H9 (cell line): ENCODE results near the gene EPB41L4A. TPM values are rescaled to one million over a fixed set of nuclear protein-coding genes. Genes with fewer than 3 reads are reported as not detected.

Experiments used
- DNase-seq: peaks from one replicate; pipeline ENCODE4 v3.0.0-alpha.2; 2017
- H2AFZ ChIP-seq: one replicate; pipeline ENCODE4 v1.6.1; 2013; ENCODE audit warnings: mild to moderate bottlenecking, low read length, control low read depth, moderate library complexity
- H2AK5ac ChIP-seq: 2 replicates; pipeline ENCODE4 v1.6.1; 2013; ENCODE audit warnings: low read length, control low read depth, mixed read lengths; ENCODE audit not compliant: insufficient read length
- H2BK120ac ChIP-seq: one replicate; pipeline ENCODE4 v1.6.1; 2013; ENCODE audit warnings: low read depth, mild to moderate bottlenecking, low read length, control low read depth, inconsistent platforms; ENCODE audit not compliant: poor library complexity, severe bottlenecking
- H2BK12ac ChIP-seq: 2 replicates; pipeline ENCODE4 v1.6.1; 2013; ENCODE audit warnings: low read length, control low read depth, mixed read lengths, low read depth; ENCODE audit not compliant: insufficient read length
- H2BK15ac ChIP-seq: 2 replicates; pipeline ENCODE4 v1.6.1; 2013; ENCODE audit warnings: low read depth, low read length, control low read depth
- H2BK20ac ChIP-seq: one replicate; pipeline ENCODE4 v1.6.1; 2013; ENCODE audit warnings: low read depth, mild to moderate bottlenecking, low read length, control low read depth, inconsistent platforms; ENCODE audit not compliant: poor library complexity, severe bottlenecking
- H2BK5ac ChIP-seq: 2 replicates; pipeline ENCODE4 v1.6.1; 2013; ENCODE audit warnings: low read length, control low read depth, mixed read lengths; ENCODE audit not compliant: insufficient read length
- H3K14ac ChIP-seq: 2 replicates; pipeline ENCODE4 v1.6.1; 2013; ENCODE audit warnings: low read length, control low read depth; ENCODE audit not compliant: insufficient read depth
- H3K18ac ChIP-seq: 2 replicates; pipeline ENCODE4 v1.6.1; 2013; ENCODE audit warnings: low read depth, mild to moderate bottlenecking, mixed read lengths, low read length, control low read depth; ENCODE audit not compliant: insufficient read length
- H3K23ac ChIP-seq: 2 replicates; pipeline ENCODE4 v1.6.1; 2013; ENCODE audit warnings: low read length, control low read depth, mixed read lengths, low read depth; ENCODE audit not compliant: insufficient read length
- H3K23me2 ChIP-seq: 2 replicates; pipeline ENCODE4 v1.6.1; 2013; ENCODE audit warnings: low read depth, mild to moderate bottlenecking, mixed read lengths, low read length, control low read depth; ENCODE audit not compliant: insufficient read length, poor library complexity, severe bottlenecking
- H3K27ac ChIP-seq: 2 replicates; pipeline ENCODE4 v1.5.1; 2013; ENCODE audit warnings: low read length, control low read depth, mixed read lengths, low read depth; ENCODE audit not compliant: insufficient read length
- H3K27me3 ChIP-seq: 2 replicates; pipeline ENCODE4 v1.6.1; 2013; ENCODE audit warnings: low read length, control low read depth, inconsistent platforms; ENCODE audit not compliant: insufficient read depth
- H3K4ac ChIP-seq: 2 replicates; pipeline ENCODE4 v1.6.1; 2013; ENCODE audit warnings: low read depth, mild to moderate bottlenecking, control low read depth, inconsistent platforms, low read length, moderate library complexity
- H3K4me1 ChIP-seq: 2 replicates; pipeline ENCODE4 v1.6.1; 2013; ENCODE audit warnings: low read length, control low read depth, inconsistent platforms; ENCODE audit not compliant: insufficient read depth
- H3K4me2 ChIP-seq: 2 replicates; pipeline ENCODE4 v1.6.1; 2013; ENCODE audit warnings: low read length, control low read depth, mixed read lengths; ENCODE audit not compliant: insufficient read length, insufficient read depth
- H3K56ac ChIP-seq: 2 replicates; pipeline ENCODE4 v1.6.1; 2013; ENCODE audit warnings: low read depth, mild to moderate bottlenecking, mixed read lengths, low read length, control low read depth; ENCODE audit not compliant: insufficient read length
- H3K79me1 ChIP-seq: 2 replicates; pipeline ENCODE4 v1.6.1; 2013; ENCODE audit warnings: low read depth, mild to moderate bottlenecking, moderate library complexity, low read length, control low read depth, inconsistent platforms; ENCODE audit not compliant: insufficient read depth, poor library complexity, severe bottlenecking
- H3K79me2 ChIP-seq: 2 replicates; pipeline ENCODE4 v1.6.1; 2013; ENCODE audit warnings: low read length, control low read depth, inconsistent platforms; ENCODE audit not compliant: insufficient read depth
- H3K9ac ChIP-seq: 2 replicates; pipeline ENCODE4 v1.6.1; 2013; ENCODE audit warnings: low read length, control low read depth, mixed read lengths; ENCODE audit not compliant: insufficient read length; ENCODE audit errors: extremely low read depth
- H3K9me3 ChIP-seq: one replicate; pipeline ENCODE4 v1.6.1; 2013; ENCODE audit warnings: low read depth, low read length, inconsistent platforms; ENCODE audit not compliant: control insufficient read depth
- H3T11ph ChIP-seq: one replicate; pipeline ENCODE4 v1.6.1; 2013; ENCODE audit warnings: mild to moderate bottlenecking, low read length, control low read depth, inconsistent platforms
- H4K20me1 ChIP-seq: one replicate; pipeline ENCODE4 v1.6.1; 2013; ENCODE audit not compliant: control insufficient read depth, insufficient read length, insufficient read depth
- H4K5ac ChIP-seq: 2 replicates; pipeline ENCODE4 v1.6.1; 2013; ENCODE audit warnings: low read depth, mild to moderate bottlenecking, mixed read lengths, low read length, control low read depth; ENCODE audit not compliant: insufficient read length
- H4K8ac ChIP-seq: replicated peaks from 2 replicates; pipeline ENCODE4 v1.6.1; 2013; ENCODE audit warnings: low read length, control low read depth, mixed read lengths, low read depth; ENCODE audit not compliant: insufficient read length
- H4K91ac ChIP-seq: 2 replicates; pipeline ENCODE4 v1.6.1; 2013; ENCODE audit warnings: low read depth, mild to moderate bottlenecking, moderate library complexity, mixed read lengths, low read length, control low read depth; ENCODE audit not compliant: insufficient read length
- H3K27ac Mint-ChIP-seq, 3 experiments: 2 replicates in 2 of 3; 3 replicates in 1 of 3; pipeline ENCODE4 v1.8.0; 2020 to 2021; ENCODE audit warnings: mixed read lengths in 3 of 3, mild to moderate bottlenecking in 1 of 3, moderate library complexity in 1 of 3
- H3K27me3 Mint-ChIP-seq: 2 replicates; pipeline ENCODE4 v1.8.0; 2021; ENCODE audit warnings: low read depth, mild to moderate bottlenecking, moderate library complexity, mixed read lengths
- H3K36me3 Mint-ChIP-seq, 3 experiments: 2 replicates in 2 of 3; 3 replicates in 1 of 3; pipeline ENCODE4 v1.8.0; 2020 to 2021; ENCODE audit warnings: low read depth in 3 of 3, mixed read lengths in 3 of 3; ENCODE audit not compliant: insufficient read depth in 1 of 3
- H3K4me1 Mint-ChIP-seq, 2 experiments: 2 replicates each; pipeline ENCODE4 v1.8.0; 2020; ENCODE audit warnings: mixed read lengths in 2 of 2
- H3K4me3 Mint-ChIP-seq, 2 experiments: 2 replicates in 1 of 2; 3 replicates in 1 of 2; pipeline ENCODE4 v1.8.0; 2020 to 2021; ENCODE audit warnings: mild to moderate bottlenecking in 2 of 2, mixed read lengths in 2 of 2, moderate library complexity in 1 of 2
- H3K9me3 Mint-ChIP-seq, 2 experiments: 2 replicates in 1 of 2; 3 replicates in 1 of 2; pipeline ENCODE4 v1.8.0; 2020; ENCODE audit warnings: mild to moderate bottlenecking in 2 of 2, mixed read lengths in 2 of 2, moderate library complexity in 1 of 2
- WGBS: extraction: QIAGEN DNeasy Blood & Tissue Kit; methylation state at CpG from one replicate; pipeline ENCODE4 v1.1.7; 2013; ENCODE audit warnings: missing lambda C conversion rate, low lambda C conversion rate, mixed read lengths; ENCODE audit not compliant: insufficient read length; ENCODE audit errors: extremely low coverage; 5-methylcytosine and 5-hydroxymethylcytosine counted together
- total RNA-seq: library from RNA; stranded (reverse); gene quantifications from 2 replicates; pipeline ENCODE4 v1.2.1, GENCODE V29; 2021
- TF ChIP-seq, protein P1 (sequence below): fragments of 200-600 bp; sonication (generic); conservative IDR thresholded peaks from 3 replicates; pipeline ENCODE4 v1.8.0; 2021; ENCODE audit warnings: antibody characterized with exemption, mild to moderate bottlenecking

EPB41L4A gene
- total RNA-seq, 1 experiment from 2014 or later, result 4.9 TPM

DNA sequence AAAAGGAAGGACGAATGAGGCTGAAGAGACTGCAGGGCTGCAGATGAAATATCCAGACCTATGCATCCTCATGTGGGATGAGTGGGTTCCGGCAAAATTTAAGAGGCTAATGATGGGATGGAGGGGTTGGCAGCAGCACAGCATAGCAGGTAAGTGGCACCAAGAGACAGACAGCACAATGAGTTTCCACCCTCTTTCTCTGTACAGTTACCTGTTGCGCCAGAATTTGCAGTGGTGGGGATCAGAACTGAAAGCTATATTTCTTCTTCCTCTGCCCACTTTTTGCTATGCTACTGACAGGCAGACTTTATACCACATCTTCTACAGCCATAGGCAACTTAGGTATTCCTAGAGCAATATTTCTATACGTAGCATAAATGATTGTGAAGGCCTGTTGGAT lies 227.0 kb downstream of the EPB41L4A start:
- Histone ChIP-seq H3K23me2 (no peaks in the 10 kb centered on the region), H3K23ac (no peak overlapping the region), H2AFZ (no peak overlapping the region), H2BK120ac (no peak overlapping the region), H4K91ac (no peak overlapping the region), H3K9ac (no peak overlapping the region), H2BK20ac (no peak overlapping the region), H2BK12ac (no peak overlapping the region), H3K56ac (no peak overlapping the region), H3K9me3 (no peaks in the 10 kb centered on the region), H4K20me1 (no peaks in the 10 kb centered on the region), H4K8ac (no peak overlapping the region), H3K4me2 (no peak overlapping the region), H3K27me3 (no peaks in the 10 kb centered on the region), H4K5ac (no peak overlapping the region), H3K14ac (no peak overlapping the region), H3T11ph (no peak overlapping the region), H2AK5ac (no peak overlapping the region), H3K79me2 (no peaks in the 10 kb centered on the region), H3K4ac (no peak overlapping the region), H3K79me1 (no peaks in the 10 kb centered on the region), H2BK15ac (no peak overlapping the region), H2BK5ac (no peak overlapping the region), H3K4me1 (no peaks in the 10 kb centered on the region; the same call in 1 of the 2 replicates), H3K27ac (no peak overlapping the region), H3K18ac (no peak overlapping the region)
- Mint-ChIP-seq H3K4me3 (no peak overlapping the region), H3K9me3 (no peaks in the 10 kb centered on the region), H3K36me3 (no peaks in the 10 kb centered on the region), H3K4me1 (no peaks in the 10 kb centered on the region), H3K27ac (peak overlapping the region in 1 of 3 experiments; percentile 11; a peak in 1 of 7 replicates), H3K27me3 (no peaks in the 10 kb centered on the region)
- no CpG with 5 or more reads among the region's 4 CpGs for WGBS
- no peak for DNase-seq
- TF ChIP-seq, protein P1, sequence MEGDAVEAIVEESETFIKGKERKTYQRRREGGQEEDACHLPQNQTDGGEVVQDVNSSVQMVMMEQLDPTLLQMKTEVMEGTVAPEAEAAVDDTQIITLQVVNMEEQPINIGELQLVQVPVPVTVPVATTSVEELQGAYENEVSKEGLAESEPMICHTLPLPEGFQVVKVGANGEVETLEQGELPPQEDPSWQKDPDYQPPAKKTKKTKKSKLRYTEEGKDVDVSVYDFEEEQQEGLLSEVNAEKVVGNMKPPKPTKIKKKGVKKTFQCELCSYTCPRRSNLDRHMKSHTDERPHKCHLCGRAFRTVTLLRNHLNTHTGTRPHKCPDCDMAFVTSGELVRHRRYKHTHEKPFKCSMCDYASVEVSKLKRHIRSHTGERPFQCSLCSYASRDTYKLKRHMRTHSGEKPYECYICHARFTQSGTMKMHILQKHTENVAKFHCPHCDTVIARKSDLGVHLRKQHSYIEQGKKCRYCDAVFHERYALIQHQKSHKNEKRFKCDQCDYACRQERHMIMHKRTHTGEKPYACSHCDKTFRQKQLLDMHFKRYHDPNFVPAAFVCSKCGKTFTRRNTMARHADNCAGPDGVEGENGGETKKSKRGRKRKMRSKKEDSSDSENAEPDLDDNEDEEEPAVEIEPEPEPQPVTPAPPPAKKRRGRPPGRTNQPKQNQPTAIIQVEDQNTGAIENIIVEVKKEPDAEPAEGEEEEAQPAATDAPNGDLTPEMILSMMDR, result no peak
